NCI-H460 (cell line): Measurements from ENCODE around the gene PCNP. TPM values are rescaled to one million over a fixed set of nuclear protein-coding genes. Genes with fewer than 3 reads are reported as not detected.
"Not testable (repeated sequence)": the region's sequence is repeated elsewhere in the genome, so short reads cannot be mapped to it uniquely, and the experiment has no call there.

ENCODE experiments used
- DNase-seq: peaks from one replicate; pipeline ENCODE4 v3.0.0-alpha.2; 2016; ENCODE audit warnings: low read depth; ENCODE audit errors: extremely low read depth
- small RNA-seq, 2 experiments: library from RNA; depleted of rRNA; stranded (forward); fragments of <200 nt; gene quantifications; one replicate each; pipeline ENCODE3, GENCODE V24; 2014
- total RNA-seq: library from RNA; depleted of rRNA; stranded (reverse); fragments of >200 nt; shearing (Covaris generic); gene quantifications from 2 replicates; pipeline ENCODE4 v1.2.3, GENCODE V29; 2014; rRNA removed

The PCNP gene
- total RNA-seq, 1 experiment from 2014 or later, result 97.0 TPM

GRCh38 chr3:101631098-101631796, 57.3 kb downstream of the PCNP start:
- no peak for DNase-seq

GRCh38 chr3:101631959-101632358, 58.0 kb downstream of the PCNP start:
- DNase-seq, result not testable (repeated sequence)

GRCh38 chr3:101632586-101632985, 58.6 kb downstream of the PCNP start:
- no peak for DNase-seq

GRCh38 chr3:101633186-101633585, 59.2 kb downstream of the PCNP start:
- DNase-seq, result no peak

DNA sequence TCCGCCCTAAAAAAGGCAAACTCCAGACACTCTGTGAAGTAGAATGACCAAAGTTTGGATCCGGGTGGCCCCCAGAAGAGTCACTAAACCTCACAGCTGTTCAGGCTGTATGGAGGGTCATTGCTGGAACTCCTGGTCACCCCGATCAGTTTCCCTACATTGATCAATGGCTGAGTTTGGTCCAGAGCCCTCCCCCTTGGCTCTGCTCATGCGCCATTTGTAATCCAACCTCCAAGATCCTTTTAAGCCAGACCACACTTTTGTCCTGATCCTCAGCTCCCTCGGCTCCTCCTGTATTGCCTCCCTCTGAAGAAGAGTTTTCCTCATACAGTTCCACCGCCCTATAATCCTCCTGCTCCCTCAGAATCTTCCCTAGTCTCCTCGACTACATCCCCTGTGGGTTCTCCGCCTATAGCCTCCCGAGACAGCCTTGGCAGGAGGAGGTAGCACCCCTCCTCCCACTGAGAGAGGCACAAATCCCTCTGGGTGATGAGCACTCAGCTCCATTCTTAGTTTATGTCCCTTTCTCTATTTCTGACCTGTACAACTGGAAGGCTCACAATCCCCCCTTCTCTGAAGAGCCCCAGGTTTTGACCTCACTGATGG, 60.7 kb downstream of the PCNP start:
- DNase-seq, result no peak

GRCh38 chr3:101635345-101635744, 61.4 kb downstream of the PCNP start:
- no peak for DNase-seq

- DNase-seq, result peak; percentile 44
Measured at GRCh38 chr3:101635954-101636798, 62.2 kb downstream of the PCNP start.

DNA sequence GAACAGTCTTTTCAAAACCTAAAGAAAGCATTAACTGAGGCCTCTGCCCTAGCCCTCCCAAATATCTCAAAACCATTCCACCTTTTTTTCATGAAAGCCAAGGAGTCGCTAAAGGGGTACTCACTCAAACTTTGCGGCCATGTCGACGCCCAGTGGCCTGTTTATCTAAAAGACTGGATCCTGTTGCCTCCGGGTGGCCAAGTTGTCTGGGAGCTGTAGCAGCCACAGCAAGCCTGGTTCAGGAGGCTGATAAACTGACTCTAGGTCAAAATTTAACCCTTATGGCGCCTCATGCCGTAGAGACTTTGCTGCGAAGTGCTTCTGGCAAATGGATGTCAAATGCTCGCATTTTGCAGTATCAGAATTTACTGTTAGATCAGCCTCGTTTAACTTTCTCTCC, 63.5 kb downstream of the PCNP start:
- DNase-seq, result no peak

DNA sequence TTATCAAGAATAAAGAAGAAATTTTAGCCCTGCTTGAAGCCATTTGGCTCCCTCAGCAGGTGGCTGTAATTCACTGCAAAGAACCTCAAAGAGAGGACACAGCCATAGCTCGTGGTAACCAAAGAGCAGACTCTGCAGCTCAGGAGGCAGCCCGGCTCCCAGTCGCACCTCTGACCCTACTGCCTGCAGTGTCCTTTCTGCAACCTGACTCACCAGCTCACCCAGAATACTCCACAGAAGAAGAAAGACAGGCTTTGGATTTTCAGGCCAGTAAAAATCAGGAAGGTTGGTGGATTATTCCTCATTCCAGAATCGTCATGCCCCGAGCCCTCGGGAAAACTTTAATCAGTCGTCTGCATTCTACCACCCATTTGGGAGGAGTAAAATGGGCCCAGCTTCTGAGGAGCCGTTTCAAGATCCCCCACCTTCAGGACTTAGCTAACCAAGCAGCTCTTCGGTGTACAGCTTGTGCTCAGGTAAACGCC, 64.3 kb downstream of the PCNP start:
- no peak for DNase-seq

- DNase-seq, result no peak
Measured at GRCh38 chr3:101639280-101639963, 65.4 kb downstream of the PCNP start.

- no peak for DNase-seq
Measured at GRCh38 chr3:101640256-101640655, 66.3 kb downstream of the PCNP start.

DNA sequence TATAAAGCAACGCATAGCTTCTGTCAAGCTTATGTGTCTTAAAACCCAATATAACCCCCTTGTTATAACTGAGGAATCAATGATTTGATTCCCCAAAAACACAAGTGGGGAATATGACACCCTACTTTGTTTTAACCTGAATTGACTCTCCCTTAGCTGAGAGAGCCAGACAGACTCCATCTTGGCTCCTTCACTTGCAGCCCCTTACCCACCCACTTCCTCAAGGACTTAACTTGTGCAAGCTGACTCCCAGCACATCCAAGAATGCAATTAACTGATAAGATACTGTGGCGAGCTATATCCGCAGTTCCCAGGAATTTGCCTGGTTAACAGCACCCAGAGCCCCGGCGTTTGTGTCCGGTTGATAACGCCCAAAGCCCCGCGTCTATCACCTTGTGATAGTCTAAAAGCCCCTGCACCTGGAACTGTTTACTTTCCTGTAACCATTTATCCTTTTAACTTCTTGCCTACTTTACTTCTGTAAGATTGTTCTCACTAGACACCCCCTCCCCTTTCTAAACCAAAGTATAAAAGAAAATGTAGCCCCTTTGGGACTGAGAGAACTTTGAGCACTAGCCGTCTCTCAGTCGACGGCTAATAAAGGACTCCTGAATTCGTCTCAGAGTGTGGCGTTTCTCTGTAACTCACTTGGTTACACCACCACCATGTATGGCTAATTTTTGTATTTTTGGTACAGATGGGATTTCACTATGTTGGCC, 67.6 kb downstream of the PCNP start:
- not testable (repeated sequence) for DNase-seq

DNA sequence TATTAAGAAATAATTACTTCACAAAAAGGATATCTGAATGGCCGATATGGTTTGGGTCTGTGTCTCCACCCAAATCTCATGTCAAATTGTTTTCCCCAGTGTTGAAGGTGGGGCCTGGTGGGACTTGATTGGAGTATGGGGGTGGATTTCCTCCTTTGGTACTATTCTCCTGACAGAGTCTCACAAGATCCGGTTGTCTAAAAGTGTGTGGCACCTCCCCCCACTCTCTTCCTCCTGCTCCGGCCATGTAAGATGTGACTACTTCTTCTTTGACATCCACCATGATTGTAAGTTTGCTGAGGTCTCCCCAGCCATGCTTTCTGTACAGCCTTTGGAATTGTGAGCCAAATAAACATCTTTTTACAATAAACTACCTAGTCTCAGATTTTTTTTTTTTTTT, 68.5 kb downstream of the PCNP start:
- DNase-seq, result no peak

GRCh38 chr3:101643009-101643844, 69.2 kb downstream of the PCNP start:
- no peak for DNase-seq

Small RNAs within 50 kb of the gene (small RNA-seq; reads per million reads assigned to genes)
- gene RF00019 (0 reads per million in 2 experiments), gene RNU6-1256P (0 reads per million in 2 experiments)

Other genes with a start within 250 kb of the PCNP start
- gene SENP7, start 61.0 kb upstream of the PCNP start, total RNA-seq, result 12.1 and 12.3 TPM in 2 replicates
- 36.4 and 42.0 TPM in 2 replicates for gene TRMT10C, start 12.3 kb upstream of the PCNP start, total RNA-seq
- gene ZBTB11, start 103.0 kb downstream of the PCNP start, total RNA-seq, result 22.5 and 23.8 TPM in 2 replicates
- gene RPL24, start 112.5 kb downstream of the PCNP start, total RNA-seq, result 2,475 and 2,743 TPM in 2 replicates
- gene CEP97, start 150.4 kb downstream of the PCNP start, total RNA-seq, result 13.6 and 14.9 TPM in 2 replicates
- 17.1 and 22.6 TPM in 2 replicates for gene NXPE3, start 205.0 kb downstream of the PCNP start, total RNA-seq